ENCODE results near the gene ORMDL2.

ORMDL2 gene

GRCh38 chr12:55817345-55818139 is at the start of gene ORMDL2, which contains the start of gene SARNP:
ORMDL2 (plus strand) TSS chr12:55818041; CDS start chr12:55819000, 959 bp downstream.
SARNP (minus strand) TSS chr12:55817724; CDS start chr12:55817701, 23 bp downstream.
- DNase-seq (ENCODE audit: low read depth in 2 of 2), result peak; percentile 83 to 94

- DNase-seq (ENCODE audit: low read depth in 2 of 2), result no peak
Observed at GRCh38 chr12:55771736-55772135, 46.1 kb upstream of the ORMDL2 start.

GRCh38 chr12:55777856-55778255 is 40.0 kb upstream of the ORMDL2 start:
- no peak for DNase-seq (ENCODE audit: low read depth in 2 of 2)

GRCh38 chr12:55780685-55781084 is 37.2 kb upstream of the ORMDL2 start:
- no peak for DNase-seq (ENCODE audit: low read depth in 2 of 2)

GRCh38 chr12:55788546-55788945 is 29.3 kb upstream of the ORMDL2 start:
- DNase-seq (ENCODE audit: low read depth in 2 of 2), result no peak

- DNase-seq (ENCODE audit: low read depth in 2 of 2), result no peak
Observed at GRCh38 chr12:55789171-55789570, 28.7 kb upstream of the ORMDL2 start.

GRCh38 chr12:55789893-55790292 is 27.9 kb upstream of the ORMDL2 start:
- no peak for DNase-seq (ENCODE audit: low read depth in 2 of 2)

GRCh38 chr12:55795950-55796349 is 21.9 kb upstream of the ORMDL2 start:
- no peak for DNase-seq (ENCODE audit: low read depth in 2 of 2)

- DNase-seq (ENCODE audit: low read depth in 2 of 2), result no peak
Observed at GRCh38 chr12:55797068-55797467, 20.8 kb upstream of the ORMDL2 start.

- no peak for DNase-seq (ENCODE audit: low read depth in 2 of 2)
Observed at GRCh38 chr12:55797550-55797949, 20.3 kb upstream of the ORMDL2 start.

GRCh38 chr12:55806982-55807381 is 10.9 kb upstream of the ORMDL2 start:
- DNase-seq (ENCODE audit: low read depth in 2 of 2), result no peak

- DNase-seq (ENCODE audit: low read depth in 2 of 2), result no peak
Observed at GRCh38 chr12:55809274-55809673, 8.6 kb upstream of the ORMDL2 start.

- no peak for DNase-seq (ENCODE audit: low read depth in 2 of 2)
Observed at GRCh38 chr12:55812088-55812487, 5.8 kb upstream of the ORMDL2 start.

- DNase-seq (ENCODE audit: low read depth in 2 of 2), result no peak
Observed at GRCh38 chr12:55814257-55814656, 3.6 kb upstream of the ORMDL2 start.

GRCh38 chr12:55815473-55815872 is 2.4 kb upstream of the ORMDL2 start:
- no peak for DNase-seq (ENCODE audit: low read depth in 2 of 2)

GRCh38 chr12:55816881-55817344 is 928 bp upstream of the ORMDL2 start:
- no peak for DNase-seq (ENCODE audit: low read depth in 2 of 2)

GRCh38 chr12:55818140-55818728 is 393 bp downstream of the ORMDL2 start:
- no peak for DNase-seq (ENCODE audit: low read depth in 2 of 2)

- no peak for DNase-seq (ENCODE audit: low read depth in 2 of 2)
Observed at GRCh38 chr12:55818886-55819285, 1.0 kb downstream of the ORMDL2 start.

GRCh38 chr12:55820679-55821078 is 2.8 kb downstream of the ORMDL2 start:
- no peak for DNase-seq (ENCODE audit: low read depth in 2 of 2)

GRCh38 chr12:55822228-55822627 is 4.4 kb downstream of the ORMDL2 start:
- no peak for DNase-seq (ENCODE audit: low read depth in 2 of 2)

GRCh38 chr12:55823419-55823818 is 5.6 kb downstream of the ORMDL2 start:
- DNase-seq (ENCODE audit: low read depth in 2 of 2), result no peak

- DNase-seq (ENCODE audit: low read depth in 2 of 2), result no peak
Observed at GRCh38 chr12:55824726-55825125, 6.9 kb downstream of the ORMDL2 start.

GRCh38 chr12:55827806-55828205 is 10.0 kb downstream of the ORMDL2 start:
- no peak for DNase-seq (ENCODE audit: low read depth in 2 of 2)
